Epithelial cell of esophagus (primary cell): ENCODE measurements around the gene NTRK2.
A peak's percentile ranks its signal among the peaks of the same experiment; 100 is the strongest.

Experiments used
- DNase-seq: peaks from one replicate; pipeline ENCODE4 v3.0.0; 2010; ENCODE audit warnings: low read depth
- H3K4me3 ChIP-seq: 2 replicates; pipeline ENCODE4 v1.5.1; 2011; ENCODE audit warnings: mild to moderate bottlenecking, low read length, control low read depth
- CTCF ChIP-seq: IDR thresholded peaks from 2 replicates; pipeline ENCODE4 v1.5.1; 2011; ENCODE audit warnings: low read depth, mild to moderate bottlenecking, low read length, control low read depth, inconsistent platforms; ENCODE audit not compliant: insufficient read depth; ENCODE audit errors: missing control alignments

The NTRK2 gene

GRCh38 chr9:84849049-84849448, 179.5 kb downstream of the NTRK2 start:
- H3K4me3 ChIP-seq, result no peak overlapping the region
- no peak for TF ChIP-seq CTCF
- DNase-seq, result no peak

GRCh38 chr9:84850830-84851392, 181.4 kb downstream of the NTRK2 start:
- H3K4me3 ChIP-seq, result no peak overlapping the region
- DNase-seq, result no peak
- no peak for TF ChIP-seq CTCF

GRCh38 chr9:84851935-84852585, 182.5 kb downstream of the NTRK2 start:
- peak; percentile 98 for DNase-seq
- TF ChIP-seq CTCF, result no peak
- no peak overlapping the region for H3K4me3 ChIP-seq

GRCh38 chr9:84852617-84853301, 183.2 kb downstream of the NTRK2 start:
- DNase-seq, result no peak
- no peak for TF ChIP-seq CTCF
- no peak overlapping the region for H3K4me3 ChIP-seq

- TF ChIP-seq CTCF, result no peak
- peak; percentile 32 for DNase-seq
- no peak overlapping the region for H3K4me3 ChIP-seq
Measured at GRCh38 chr9:84856181-84856632, 186.7 kb downstream of the NTRK2 start.

GRCh38 chr9:84857211-84857610, 187.7 kb downstream of the NTRK2 start:
- no peak for DNase-seq
- no peak for TF ChIP-seq CTCF
- H3K4me3 ChIP-seq, result no peak overlapping the region
